NCI-H526 treated with DMSO at 0.1 percent for 48 hours (cell line): ENCODE results near the gene CCDC34.
"Not testable (repeated sequence)": the region's sequence is repeated elsewhere in the genome, so short reads cannot be mapped to it uniquely, and the experiment has no call there.

ENCODE experiments used
- DNase-seq: peaks from one replicate; lab custom pipeline; 2025; lab: John Stamatoyannopoulos, UW

The CCDC34 gene

GRCh38 chr11:27361649-27362431, 1.2 kb downstream of the CCDC34 start:
- DNase-seq: no peak

GRCh38 chr11:27358296-27358695, 4.7 kb downstream of the CCDC34 start:
- no peak for DNase-seq

- DNase-seq: no peak
Observed at GRCh38 chr11:27357250-27357649, 5.8 kb downstream of the CCDC34 start.

GRCh38 chr11:27356624-27357222, 6.3 kb downstream of the CCDC34 start:
- no peak for DNase-seq

GRCh38 chr11:27355575-27356104, 7.4 kb downstream of the CCDC34 start:
- DNase-seq: no peak

- no peak for DNase-seq
Observed at GRCh38 chr11:27354359-27354965, 8.6 kb downstream of the CCDC34 start.

- DNase-seq: no peak
Observed at GRCh38 chr11:27353593-27354358, 9.2 kb downstream of the CCDC34 start.

- no peak for DNase-seq
Observed at GRCh38 chr11:27352781-27353180, 10.2 kb downstream of the CCDC34 start.

GRCh38 chr11:27350511-27350910, 12.5 kb downstream of the CCDC34 start:
- no peak for DNase-seq

- no peak for DNase-seq
Observed at GRCh38 chr11:27349919-27350318, 13.1 kb downstream of the CCDC34 start.

GRCh38 chr11:27348340-27348873, 14.6 kb downstream of the CCDC34 start:
- DNase-seq: no peak

GRCh38 chr11:27347359-27348339, 15.4 kb downstream of the CCDC34 start:
- DNase-seq: no peak

GRCh38 chr11:27339941-27340340, 23.1 kb downstream of the CCDC34 start:
- DNase-seq: no peak

- DNase-seq: not testable (repeated sequence)
Observed at GRCh38 chr11:27334764-27335163, 28.3 kb downstream of the CCDC34 start.

GRCh38 chr11:27331981-27332380, 31.0 kb downstream of the CCDC34 start:
- no peak for DNase-seq

GRCh38 chr11:27330633-27331270, 32.3 kb downstream of the CCDC34 start:
- DNase-seq: no peak

GRCh38 chr11:27329867-27330632, 33.0 kb downstream of the CCDC34 start:
- no peak for DNase-seq

GRCh38 chr11:27328614-27329013, 34.4 kb downstream of the CCDC34 start:
- DNase-seq: no peak

- DNase-seq: not testable (repeated sequence)
Observed at GRCh38 chr11:27327064-27327463, 36.0 kb downstream of the CCDC34 start.
